Left ventricle myocardium superior (tissue), 1 donor: ENCODE measurements around the gene RAB38. TPM values are rescaled to one million over a fixed set of nuclear protein-coding genes. Genes with fewer than 3 reads are reported as not detected.

ENCODE experiments used
- ATAC-seq: fragments of 200-7000 bp; cut with Tn5 transposase; one replicate; pipeline ENCODE4 v1.9.1; 2020; ENCODE audit warnings: mild to moderate bottlenecking, moderate library complexity
- DNase-seq: peaks from one replicate; pipeline ENCODE4 v3.0.0-alpha.2; 2020
- intact Hi-C: fragments of 100-400 bp; cut with micrococcal nuclease; formaldehyde crosslinking; loops from one replicate; pipeline ENCODE4 v1.11.0; 2022
- total RNA-seq: library from RNA; stranded (reverse); fragmentation: NEBNext Ultra II Directional; extraction: Animal tissue kit (Norgen Biotek cat#: 25700); gene quantifications from one replicate; pipeline ENCODE4 v1.2.1, GENCODE V29; 2021
- donor health status: DM: no; HTN: yes; CAD: no; lungs with severe emphysema.

RAB38 gene
- total RNA-seq, 1 donor from 2014 or later: 0.94 TPM

- intact Hi-C loops: no loop called here
- DNase-seq: no peak
- ATAC-seq: no peak
Observed at GRCh38 chr11:88173956-88174355, 1.3 kb downstream of the RAB38 start.

- intact Hi-C loops: no loop called here
- ATAC-seq: no peak
- no peak for DNase-seq
Observed at GRCh38 chr11:88171982-88172381, 3.3 kb downstream of the RAB38 start.

GRCh38 chr11:88170673-88171072, 4.6 kb downstream of the RAB38 start:
- ATAC-seq (no peak), DNase-seq (no peak)
- intact Hi-C loops: no loop called here

- intact Hi-C loops: no loop called here
- no peak for ATAC-seq
Observed at GRCh38 chr11:88169881-88170280, 5.4 kb downstream of the RAB38 start.

DNA sequence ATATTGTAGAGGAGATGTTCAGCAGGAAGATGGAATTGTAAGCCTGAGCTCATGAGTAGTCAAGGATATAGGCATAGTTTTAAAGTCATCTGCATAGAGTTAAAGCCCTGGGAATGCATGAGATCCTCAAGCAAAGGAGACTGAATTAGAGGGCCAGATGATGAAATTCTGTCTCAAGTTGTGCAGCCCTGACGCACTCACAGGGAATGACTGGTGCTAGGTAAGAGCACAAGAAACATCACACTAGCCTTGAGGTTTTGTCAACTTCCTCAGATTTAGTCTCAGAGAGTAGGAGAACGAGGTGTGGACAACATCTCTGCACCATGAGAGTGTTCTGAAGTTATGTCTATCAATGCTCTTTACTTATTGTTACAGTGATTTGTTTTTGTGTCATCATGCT, 5.8 kb downstream of the RAB38 start:
- no peak for ATAC-seq
- no peak for DNase-seq
- intact Hi-C loops: no loop called here

More at GRCh38 chr11:88169881-88170280, 5.4 kb downstream of the RAB38 start:
- DNase-seq: no peak

DNA sequence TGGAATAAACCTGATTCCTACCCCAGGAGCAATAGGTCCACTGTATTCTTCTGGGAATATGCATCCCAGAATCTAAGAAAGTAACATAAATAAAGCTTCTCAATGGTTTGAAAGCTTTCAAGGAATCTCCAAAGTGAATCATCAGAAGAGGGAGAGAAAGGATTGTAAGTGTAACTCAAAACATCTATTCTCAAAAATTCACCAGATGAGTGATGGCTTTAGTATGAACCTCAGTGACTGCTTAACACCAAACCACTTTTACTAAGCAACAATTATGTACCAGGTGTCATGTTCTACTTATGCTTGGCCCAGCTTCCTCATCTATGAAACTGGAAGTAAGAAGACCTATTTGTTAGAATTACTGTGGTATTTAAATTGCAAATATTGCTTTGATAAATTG, 7.4 kb downstream of the RAB38 start:
- no peak for DNase-seq
- ATAC-seq: no peak
- intact Hi-C loops: no loop called here

- ATAC-seq (no peak), DNase-seq (no peak)
- intact Hi-C loops: no loop called here
Observed at GRCh38 chr11:88164806-88165585, 10.2 kb downstream of the RAB38 start.

- DNase-seq: no peak
- intact Hi-C loops: no loop called here
- no peak for ATAC-seq
Observed at GRCh38 chr11:88164320-88164719, 10.9 kb downstream of the RAB38 start.

DNA sequence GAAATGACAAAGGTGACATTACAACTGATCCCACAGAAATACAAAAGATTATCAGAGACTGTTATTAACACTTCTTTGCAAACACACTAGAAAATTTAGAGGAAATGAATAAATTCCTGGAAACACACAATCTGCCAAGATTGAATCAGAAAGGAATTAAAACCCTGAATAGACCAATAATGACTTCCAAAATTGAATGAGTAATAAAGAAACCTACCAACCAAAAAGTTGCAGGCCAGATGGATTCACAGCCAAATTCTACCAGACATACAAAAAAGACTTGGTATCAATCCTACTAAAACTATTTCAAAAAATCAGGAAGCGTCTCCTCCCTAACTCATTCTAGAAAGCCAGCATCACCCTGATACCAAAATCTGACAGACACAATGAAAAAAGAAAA, 17.2 kb downstream of the RAB38 start:
- ATAC-seq (no peak), DNase-seq (no peak)
- intact Hi-C loops: no loop called here

DNA sequence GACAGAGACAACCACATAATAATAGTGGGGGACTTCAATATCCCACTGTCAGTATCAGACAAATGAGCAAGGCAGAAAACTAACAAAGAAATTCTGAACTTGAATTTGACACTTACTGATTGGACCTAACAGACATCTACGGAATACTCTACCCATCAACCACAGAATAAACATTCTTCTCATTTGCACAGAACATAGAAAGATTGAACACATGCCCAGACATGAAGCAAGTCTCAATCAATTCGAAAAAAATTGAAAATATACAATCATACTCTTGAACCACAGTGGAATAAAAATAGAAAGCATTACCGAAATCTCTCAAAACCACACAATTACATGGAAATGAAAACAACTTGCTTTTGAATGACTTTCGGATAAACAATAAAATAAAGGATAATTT, 17.9 kb downstream of the RAB38 start:
- ATAC-seq: no peak
- intact Hi-C loops: no loop called here

GRCh38 chr11:88152381-88152780, 22.9 kb downstream of the RAB38 start:
- no peak for DNase-seq
- no peak for ATAC-seq
- intact Hi-C loops: no loop called here

More for the DNA sequence above, 17.9 kb downstream of the RAB38 start:
- DNase-seq: no peak

DNA sequence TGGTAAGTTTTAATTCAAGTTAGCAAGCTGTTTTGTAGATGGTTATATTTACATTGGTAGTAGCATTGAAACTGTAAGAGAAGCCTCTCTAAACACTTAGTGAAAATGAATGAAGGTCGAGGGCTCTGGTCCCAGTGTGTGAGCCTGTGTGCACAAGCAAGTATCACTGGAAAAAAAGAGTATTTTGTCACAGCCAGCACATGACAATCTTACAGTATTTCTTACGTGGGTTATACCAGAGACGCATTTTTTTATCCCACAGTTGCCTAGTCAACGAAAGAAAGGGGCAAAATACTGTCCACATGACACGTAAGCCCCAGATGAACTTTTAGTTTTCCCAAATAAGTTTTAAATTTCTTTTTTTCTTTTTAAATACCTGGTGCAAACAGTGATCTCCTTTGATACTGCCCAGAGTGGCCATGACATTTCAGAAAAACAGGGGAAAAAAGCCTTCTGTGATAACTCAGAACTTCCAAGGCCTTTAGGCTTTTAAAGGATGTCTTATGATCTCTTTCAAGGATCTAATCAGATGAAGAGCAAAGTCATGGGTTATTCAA, 23.5 kb downstream of the RAB38 start:
- intact Hi-C loops: no loop called here
- ATAC-seq (no peak), DNase-seq (no peak)

DNA sequence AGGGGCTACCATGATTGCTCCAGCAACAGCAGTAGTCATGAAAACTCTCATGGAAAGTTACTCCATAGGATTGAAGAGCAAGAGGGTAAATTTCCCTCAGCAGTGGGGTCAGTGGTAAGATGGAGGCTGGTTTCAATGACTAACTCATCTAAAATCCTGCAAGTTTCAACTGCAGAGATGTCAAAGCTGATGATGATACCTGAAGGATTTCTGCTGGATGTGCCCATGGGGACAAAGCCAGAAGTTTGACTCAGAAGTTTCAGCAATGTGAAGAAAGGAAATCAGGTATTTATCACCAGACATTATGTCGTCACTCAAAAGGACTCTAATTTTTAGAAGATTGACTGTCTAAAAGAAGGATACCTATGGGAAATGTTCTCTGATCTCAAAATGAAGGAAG, 29.1 kb downstream of the RAB38 start:
- no peak for ATAC-seq
- intact Hi-C loops: no loop called here
- no peak for DNase-seq

DNA sequence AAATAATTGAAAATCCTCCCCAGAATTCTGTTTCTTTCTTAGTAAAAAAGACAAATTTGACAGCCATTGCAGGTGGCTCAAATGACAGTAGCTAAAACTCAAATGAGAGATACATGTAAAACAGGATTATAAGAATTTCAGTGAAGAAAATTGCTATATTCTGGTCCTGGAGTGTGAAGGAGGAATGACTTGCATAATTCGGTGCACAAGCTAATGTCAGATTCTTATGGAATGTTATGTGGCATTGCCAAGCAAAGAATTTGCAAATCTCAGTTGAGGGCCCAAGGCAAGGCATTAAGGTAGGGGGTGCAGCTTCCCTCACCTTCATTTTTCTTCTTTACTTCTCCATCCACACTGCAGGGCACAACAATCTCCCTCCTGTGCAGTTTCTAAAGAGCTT, 35.4 kb downstream of the RAB38 start:
- intact Hi-C loops: no loop called here
- ATAC-seq (no peak), DNase-seq (no peak)

DNA sequence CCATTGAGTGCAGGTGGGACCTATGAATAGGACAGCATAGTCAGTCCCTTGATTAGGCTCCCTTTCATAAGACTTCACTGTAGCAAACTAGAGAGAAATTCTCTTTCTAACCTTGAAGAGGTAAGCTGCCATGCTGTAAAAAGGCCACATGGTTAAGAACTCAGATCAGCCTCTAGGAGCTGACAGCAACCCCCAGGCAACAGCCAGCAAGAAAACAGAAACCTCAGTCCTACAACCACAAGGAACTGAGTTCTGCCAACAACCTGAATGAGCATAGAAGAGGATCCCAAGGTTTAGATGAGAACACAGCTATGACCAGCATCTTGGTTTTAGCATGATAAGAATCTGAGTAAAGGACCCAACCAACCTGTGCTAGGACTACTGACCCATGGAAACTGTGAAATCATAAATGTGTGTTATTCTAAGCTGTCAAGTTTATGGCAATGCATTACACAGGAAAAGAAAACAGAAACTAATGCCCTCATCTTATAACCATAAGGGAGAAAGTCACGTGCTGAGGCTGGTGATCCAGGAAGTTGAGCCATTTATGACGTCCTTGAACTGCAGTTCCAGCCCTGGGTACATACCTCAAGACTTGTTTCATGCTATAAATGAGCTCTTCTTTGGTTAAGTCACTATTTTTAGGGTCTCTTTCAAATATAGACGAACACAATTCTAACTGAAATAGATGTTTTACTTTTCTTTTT, 43.3 kb downstream of the RAB38 start:
- no peak for DNase-seq
- ATAC-seq: no peak
- intact Hi-C loops: no loop called here

DNA sequence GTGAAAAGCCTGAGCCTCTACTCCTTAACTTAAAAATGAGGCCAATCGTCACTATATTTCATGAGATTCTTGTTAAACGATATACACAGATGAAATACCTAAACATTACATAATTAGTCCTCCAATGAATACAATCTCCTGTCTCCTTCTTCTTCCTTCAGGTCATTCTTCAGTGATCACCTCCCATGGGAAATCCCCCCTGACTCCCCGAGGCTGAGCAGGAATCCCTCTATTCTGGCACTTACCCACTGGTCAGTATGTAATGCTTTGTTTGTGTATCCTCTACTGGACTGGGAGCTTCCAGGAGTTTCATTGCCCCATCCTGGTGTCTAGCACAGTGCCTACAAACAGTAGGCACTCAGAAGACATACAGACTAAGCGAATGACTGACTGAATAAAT, 52.3 kb downstream of the RAB38 start:
- intact Hi-C loops: no loop called here
- DNase-seq: no peak
- ATAC-seq: no peak

DNA sequence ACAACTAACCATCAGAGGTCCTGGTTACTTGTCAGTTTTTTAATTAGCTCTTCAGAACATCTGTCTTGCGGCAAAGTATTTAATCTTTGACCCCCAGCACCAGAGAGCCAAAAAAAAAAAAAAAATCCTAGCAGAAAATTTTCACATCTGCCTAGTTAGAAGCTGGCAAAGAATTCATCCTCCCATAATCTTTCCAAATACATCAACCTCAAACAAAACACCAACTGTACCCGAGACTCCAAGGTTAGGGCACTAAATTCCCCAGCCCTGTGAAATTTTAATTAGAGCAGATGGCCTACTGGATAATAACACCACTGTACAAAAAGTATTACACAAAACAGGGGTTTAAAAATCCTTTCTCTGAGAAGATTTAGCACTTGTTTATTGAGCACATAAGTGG, 55.7 kb downstream of the RAB38 start:
- intact Hi-C loops: no loop called here
- DNase-seq: no peak
- ATAC-seq: no peak

DNA sequence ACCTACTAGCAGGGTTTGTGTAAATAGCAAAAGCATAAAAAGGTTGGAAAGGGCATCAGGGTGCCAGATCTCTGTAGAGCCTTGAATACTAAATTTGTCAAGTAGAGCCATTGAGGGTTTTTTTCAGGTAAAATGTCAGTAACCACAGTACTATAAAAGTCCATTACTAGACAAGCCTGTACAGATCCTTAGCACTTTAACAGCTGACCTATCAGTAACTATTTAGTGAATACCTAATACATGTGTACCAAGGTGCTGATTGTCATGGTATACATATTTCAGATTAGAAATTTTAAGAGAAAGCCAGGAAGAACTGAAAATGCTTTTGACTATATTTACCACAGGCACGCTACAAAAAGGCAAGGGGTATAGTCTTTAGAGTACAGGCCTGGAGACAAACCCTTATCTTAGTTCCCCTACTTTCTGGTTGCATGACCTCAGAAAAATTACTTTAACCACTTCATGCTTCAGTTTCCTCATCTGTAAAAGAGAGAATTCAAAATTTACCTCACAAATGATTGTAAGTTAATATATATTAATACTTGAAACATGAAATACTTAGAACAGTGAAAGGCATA, 57.9 kb downstream of the RAB38 start:
- ATAC-seq (no peak), DNase-seq (no peak)
- intact Hi-C loops: no loop called here

DNA sequence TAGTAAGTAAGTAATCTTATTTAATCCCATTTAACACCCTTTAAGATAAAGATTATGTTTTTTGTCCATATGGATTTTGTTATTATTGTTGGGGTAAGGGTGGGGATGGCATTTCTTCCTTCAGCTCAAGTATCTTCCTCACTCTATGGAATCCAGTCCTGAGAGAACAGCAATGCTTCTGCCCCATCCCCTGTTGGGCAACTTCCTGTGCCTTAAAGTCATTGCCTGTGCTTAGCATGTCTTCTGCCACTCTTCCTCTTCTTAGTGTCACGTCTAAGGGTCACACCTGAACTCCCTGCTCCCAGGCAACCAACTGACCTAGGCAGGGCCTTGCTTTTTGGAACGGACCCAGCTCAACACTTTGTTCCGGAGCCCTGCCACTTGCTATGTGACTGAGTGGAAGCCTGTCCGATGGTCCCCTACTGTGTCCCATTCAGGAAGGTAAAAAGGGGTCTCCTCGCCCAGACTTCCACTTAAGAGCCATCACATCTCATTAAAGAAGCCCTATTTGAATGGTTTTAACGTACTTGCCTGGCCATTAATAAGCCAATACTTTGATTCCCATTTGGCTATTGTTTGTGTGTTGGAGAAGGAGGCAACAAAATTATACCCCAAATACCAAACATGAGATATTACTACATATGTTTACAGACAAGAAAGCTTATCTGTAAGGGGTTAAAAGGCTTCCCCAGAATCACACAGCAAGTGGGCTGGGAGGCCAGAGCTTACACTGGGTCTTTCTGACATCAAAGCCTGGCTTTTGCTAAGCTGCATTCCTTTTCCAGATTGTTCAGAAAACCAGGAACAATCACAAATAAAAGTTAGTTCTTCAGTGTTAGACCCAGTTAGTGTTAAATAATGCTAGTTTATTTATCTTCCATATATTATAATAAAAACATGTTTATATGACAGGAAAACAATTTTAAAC, 59.2 kb downstream of the RAB38 start:
- DNase-seq (no peak), ATAC-seq (no peak)
- intact Hi-C loops: no loop called here
